ENCODE measurements around the gene AMOTL2. TPM values are rescaled to one million over a fixed set of nuclear protein-coding genes. Genes with fewer than 3 reads are reported as not detected.

Gene AMOTL2
- total RNA-seq, 3 donors from 2014 or later: 78.3 to 281 (median 83.2) TPM

DNA sequence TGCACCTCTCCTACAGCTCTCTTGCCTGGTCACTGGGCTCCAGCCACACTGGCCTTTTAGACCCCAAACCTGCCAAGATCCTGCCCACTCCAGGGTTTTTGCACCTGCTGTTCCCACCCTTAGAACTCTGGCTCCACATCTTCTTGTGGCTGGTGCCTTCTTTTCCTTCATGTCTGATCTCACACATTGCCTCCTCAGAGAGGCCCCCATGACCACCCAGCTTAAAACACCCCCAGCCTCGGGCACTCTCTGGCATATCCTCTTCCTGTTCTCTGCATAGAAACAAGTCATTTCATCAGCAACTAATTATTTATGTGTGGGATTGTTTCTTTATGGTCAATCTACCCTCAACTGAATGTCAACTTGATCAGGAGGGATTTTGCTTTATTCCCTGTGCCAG is 14.0 kb upstream of the AMOTL2 start:
- Histone ChIP-seq H3K4me3 (no peak overlapping the region), H3K4me1 (no peaks in the 10 kb centered on the region), H3K9me3 (no peaks in the 10 kb centered on the region), H3K27ac (no peak overlapping the region), H3K36me3 (no peaks in the 10 kb centered on the region), H3K27me3 (no peaks in the 10 kb centered on the region)
- DNase-seq (ENCODE audit: low spot score in 2 of 2): no peak
- intact Hi-C loops (cut with DNase I; ENCODE audit: low total_unique reads): loop anchor here (5.0 kb wide), 1 partner anchor 1001 kb away; no protein-coding TSS in a partner anchor
- TF ChIP-seq, protein P1, sequence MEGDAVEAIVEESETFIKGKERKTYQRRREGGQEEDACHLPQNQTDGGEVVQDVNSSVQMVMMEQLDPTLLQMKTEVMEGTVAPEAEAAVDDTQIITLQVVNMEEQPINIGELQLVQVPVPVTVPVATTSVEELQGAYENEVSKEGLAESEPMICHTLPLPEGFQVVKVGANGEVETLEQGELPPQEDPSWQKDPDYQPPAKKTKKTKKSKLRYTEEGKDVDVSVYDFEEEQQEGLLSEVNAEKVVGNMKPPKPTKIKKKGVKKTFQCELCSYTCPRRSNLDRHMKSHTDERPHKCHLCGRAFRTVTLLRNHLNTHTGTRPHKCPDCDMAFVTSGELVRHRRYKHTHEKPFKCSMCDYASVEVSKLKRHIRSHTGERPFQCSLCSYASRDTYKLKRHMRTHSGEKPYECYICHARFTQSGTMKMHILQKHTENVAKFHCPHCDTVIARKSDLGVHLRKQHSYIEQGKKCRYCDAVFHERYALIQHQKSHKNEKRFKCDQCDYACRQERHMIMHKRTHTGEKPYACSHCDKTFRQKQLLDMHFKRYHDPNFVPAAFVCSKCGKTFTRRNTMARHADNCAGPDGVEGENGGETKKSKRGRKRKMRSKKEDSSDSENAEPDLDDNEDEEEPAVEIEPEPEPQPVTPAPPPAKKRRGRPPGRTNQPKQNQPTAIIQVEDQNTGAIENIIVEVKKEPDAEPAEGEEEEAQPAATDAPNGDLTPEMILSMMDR (IDR thresholded peaks at IDR 0.05): no peak

DNA sequence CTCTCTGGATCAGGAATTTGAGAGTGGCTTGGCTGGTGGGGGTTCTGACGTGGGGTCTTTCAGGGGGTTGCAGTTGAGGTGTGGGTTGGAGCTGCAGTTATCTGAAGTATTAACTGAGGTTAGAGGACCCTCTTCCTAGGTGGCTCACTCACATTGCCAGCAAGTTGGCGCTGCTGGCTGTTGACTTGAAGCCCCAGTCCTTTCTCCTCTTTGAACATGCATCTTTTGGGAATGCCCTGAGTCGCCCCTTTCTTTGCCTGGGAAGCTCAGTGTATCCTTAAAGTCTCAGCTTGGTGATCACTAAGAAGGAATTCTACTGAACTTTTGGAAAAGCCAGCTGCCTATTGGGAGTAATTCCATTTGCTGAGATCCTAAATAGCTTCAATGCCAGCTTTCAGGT is 13.0 kb upstream of the AMOTL2 start:
- DNase-seq (ENCODE audit: low spot score in 2 of 2): no peak
- Histone ChIP-seq H3K27ac (no peak overlapping the region), H3K4me1 (peaks cover 0 to 2% of the 10 kb centered on the region in 2 donors), H3K36me3 (no peaks in the 10 kb centered on the region), H3K9me3 (no peaks in the 10 kb centered on the region), H3K27me3 (no peaks in the 10 kb centered on the region), H3K4me3 (no peak overlapping the region)
- TF ChIP-seq POLR2A (IDR thresholded peaks at IDR 0.05) (no peak), POLR2AphosphoS5 (IDR thresholded peaks at IDR 0.05) (no peak)
- TF ChIP-seq, protein P1 (IDR thresholded peaks at IDR 0.05): no peak
- intact Hi-C loops (cut with DNase I; ENCODE audit: low total_unique reads): loop anchor here (5.0 kb wide), 1 partner anchor 1000 kb away; no protein-coding TSS in a partner anchor

DNA sequence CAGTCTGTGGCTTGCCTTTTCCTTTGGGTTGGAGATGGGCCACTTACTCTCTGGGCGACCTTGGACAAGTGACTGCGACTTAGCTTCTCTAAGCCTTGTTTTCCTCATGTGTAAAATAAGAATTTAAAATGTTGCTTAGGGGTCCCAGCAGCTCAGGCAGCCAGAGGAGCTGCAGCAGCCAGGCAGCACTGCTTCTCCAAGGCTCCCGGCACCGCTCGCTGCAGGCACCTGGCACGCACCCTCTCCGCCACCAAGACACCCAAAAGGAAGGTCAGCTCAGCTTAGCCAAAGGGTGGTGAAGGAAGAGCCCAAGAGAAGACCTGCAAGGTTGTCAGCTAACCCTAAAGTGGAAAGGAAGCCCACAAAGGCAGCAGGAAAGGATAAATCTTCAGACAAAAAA is 10.7 kb upstream of the AMOTL2 start:
- H3K36me3 ChIP-seq: no peaks in the 10 kb centered on the region
- intact Hi-C loops (cut with DNase I; ENCODE audit: low total_unique reads): loop anchor here (5.0 kb wide), 1 partner anchor 998 kb away; no protein-coding TSS in a partner anchor
- DNase-seq (ENCODE audit: low spot score in 2 of 2): no peak
- H3K9me3 ChIP-seq: no peaks in the 10 kb centered on the region
- H3K27ac ChIP-seq: no peak overlapping the region
- TF ChIP-seq POLR2AphosphoS5 (IDR thresholded peaks at IDR 0.05): no peak
- TF ChIP-seq, protein P1 (IDR thresholded peaks at IDR 0.05): no peak
- TF ChIP-seq POLR2A (IDR thresholded peaks at IDR 0.05): no peak
- H3K27me3 ChIP-seq: no peaks in the 10 kb centered on the region
- peaks cover 0 to 4% of the 10 kb centered on the region in 2 donors for H3K4me1 ChIP-seq
- no peak overlapping the region for H3K4me3 ChIP-seq

DNA sequence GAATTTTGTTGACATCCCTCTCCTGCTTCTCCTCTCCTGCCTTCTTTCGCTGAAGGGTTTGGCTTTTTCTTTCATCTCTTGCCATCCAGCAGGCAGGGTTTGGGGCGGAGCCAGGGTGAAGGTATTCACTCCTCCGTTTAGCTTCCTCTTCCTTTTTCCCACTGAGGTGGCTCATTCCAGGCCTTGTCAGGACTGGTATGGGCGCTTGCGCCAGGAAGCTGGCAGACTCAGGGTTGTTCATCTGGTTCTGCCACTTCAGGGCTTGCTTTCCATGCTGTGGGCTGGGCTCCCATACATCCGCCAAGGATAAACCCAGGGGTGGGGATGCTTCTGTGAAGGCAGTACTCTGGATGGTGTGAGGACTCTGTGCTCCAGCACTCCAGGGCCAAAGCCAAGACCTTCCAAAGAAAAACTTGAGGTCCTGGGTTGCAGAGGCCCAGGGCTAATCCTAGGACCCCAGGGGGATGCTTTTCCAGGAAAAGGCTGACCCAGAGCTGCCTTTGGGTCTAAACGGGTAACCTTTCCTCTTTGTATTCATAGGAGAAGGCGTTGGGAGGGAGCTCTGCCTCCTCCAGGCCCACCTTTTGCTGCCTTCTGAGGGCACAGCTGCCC is 7.7 kb upstream of the AMOTL2 start:
- no peak overlapping the region for H3K4me3 ChIP-seq
- H3K4me1 ChIP-seq: peaks cover 0 to 4% of the 10 kb centered on the region in 2 donors
- DNase-seq (ENCODE audit: low spot score in 2 of 2): peak; percentile 87 to 97
- no peaks in the 10 kb centered on the region for H3K36me3 ChIP-seq
- TF ChIP-seq, protein P1 (IDR thresholded peaks at IDR 0.05): no peak
- TF ChIP-seq POLR2AphosphoS5 (IDR thresholded peaks at IDR 0.05): peak; percentile 38 to 80 (median 64)
- no peaks in the 10 kb centered on the region for H3K27me3 ChIP-seq
- peak overlapping the region; percentile 92 to 93 for H3K27ac ChIP-seq
- intact Hi-C loops (cut with DNase I; ENCODE audit: low total_unique reads): no loop called here
- no peaks in the 10 kb centered on the region for H3K9me3 ChIP-seq

DNA sequence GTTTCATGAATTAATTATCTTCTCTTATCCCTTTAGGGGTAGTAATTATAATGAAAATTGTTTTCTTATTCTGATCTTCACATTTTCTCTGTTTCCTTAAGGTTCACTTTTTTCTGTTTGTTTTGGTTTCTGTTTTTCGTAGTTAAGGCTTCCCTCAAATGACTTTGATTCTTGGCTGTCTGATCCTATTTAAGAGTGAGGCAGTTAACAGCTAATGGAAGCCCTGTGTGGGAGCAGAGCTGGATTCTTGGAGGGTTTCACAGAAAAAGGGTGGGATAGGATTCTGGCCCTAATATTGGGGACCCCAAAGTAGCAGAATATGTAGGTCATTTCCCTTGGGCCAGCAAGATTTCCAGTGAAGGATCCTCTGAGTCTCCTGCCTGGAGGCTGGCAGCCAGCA is 6.8 kb upstream of the AMOTL2 start:
- H3K36me3 ChIP-seq: no peaks in the 10 kb centered on the region
- H3K4me1 ChIP-seq: peaks cover 0 to 4% of the 10 kb centered on the region in 2 donors
- H3K27ac ChIP-seq: peak overlapping the region; percentile 92 to 93
- H3K4me3 ChIP-seq: no peak overlapping the region
- H3K27me3 ChIP-seq: no peaks in the 10 kb centered on the region
- no peaks in the 10 kb centered on the region for H3K9me3 ChIP-seq
- TF ChIP-seq POLR2A (IDR thresholded peaks at IDR 0.05) (no peak), POLR2AphosphoS5 (IDR thresholded peaks at IDR 0.05) (no peak)
- TF ChIP-seq, protein P1 (IDR thresholded peaks at IDR 0.05): no peak
- intact Hi-C loops (cut with DNase I; ENCODE audit: low total_unique reads): no loop called here
- no peak for DNase-seq (ENCODE audit: low spot score in 2 of 2)
